Ishikawa (cell line): ENCODE measurements around the gene CLDN4.

ENCODE experiments used
- CEBPB ChIP-seq: IDR thresholded peaks from 2 replicates; pipeline ENCODE4 v1.6.1; 2012
- CREB1 ChIP-seq: IDR thresholded peaks from 2 replicates; pipeline ENCODE4 v1.6.1; 2012; ENCODE audit warnings: low read depth
- EGR1 ChIP-seq: IDR thresholded peaks from 2 replicates; pipeline ENCODE4 v1.6.1; 2012
- EP300 ChIP-seq: IDR thresholded peaks from 2 replicates; pipeline ENCODE4 v1.6.1; 2012; ENCODE audit warnings: borderline replicate concordance
- FOXM1 ChIP-seq: IDR thresholded peaks from 2 replicates; pipeline ENCODE4 v1.6.1; 2012; ENCODE audit warnings: low read depth, borderline replicate concordance
- MAX ChIP-seq: IDR thresholded peaks from 2 replicates; pipeline ENCODE4 v1.6.1; 2012
- NFIC ChIP-seq: IDR thresholded peaks from 2 replicates; pipeline ENCODE4 v1.6.1; 2012
- RAD21 ChIP-seq: IDR thresholded peaks from 2 replicates; pipeline ENCODE4 v1.6.1; 2012; ENCODE audit warnings: low read depth
- REST ChIP-seq: IDR thresholded peaks from 2 replicates; pipeline ENCODE4 v1.6.1; 2012; ENCODE audit warnings: low read depth, mild to moderate bottlenecking
- TAF1 ChIP-seq: IDR thresholded peaks from 2 replicates; pipeline ENCODE4 v1.6.1; 2012; ENCODE audit warnings: low read depth, mild to moderate bottlenecking
- TCF12 ChIP-seq: IDR thresholded peaks from 2 replicates; pipeline ENCODE4 v1.6.1; 2012; ENCODE audit warnings: low read depth
- TEAD4 ChIP-seq: IDR thresholded peaks from 2 replicates; pipeline ENCODE4 v1.6.1; 2012
- USF1 ChIP-seq: IDR thresholded peaks from 2 replicates; pipeline ENCODE4 v1.6.1; 2012
- YY1 ChIP-seq: IDR thresholded peaks from 2 replicates; pipeline ENCODE4 v1.6.1; 2012; ENCODE audit warnings: low read depth
- ZBTB7A ChIP-seq: IDR thresholded peaks from 2 replicates; pipeline ENCODE4 v1.6.1; 2012; ENCODE audit warnings: low read depth

Gene CLDN4

GRCh38 chr7:73831834-73832651, 1.2 kb downstream of the CLDN4 start:
- peak; percentile 73 for TF ChIP-seq YY1
- peak; percentile 79; the same call in 1 of the 2 replicates for TF ChIP-seq EP300
- no peak for TF ChIP-seq CREB1
- TF ChIP-seq USF1: no peak
- 0 out of 2 replicates have a peak, but pooled peaks have one; percentile 25 for TF ChIP-seq RAD21
- TF ChIP-seq REST: no peak
- TF ChIP-seq TAF1: no peak; the same call in 1 of the 2 replicates
- TF ChIP-seq TCF12: peak; percentile 91
- TF ChIP-seq FOXM1: peak; percentile 63; the same call in 1 of the 2 replicates
- peak; percentile 80 for TF ChIP-seq NFIC
- TF ChIP-seq EGR1: no peak; the same call in 1 of the 2 replicates
- TF ChIP-seq TEAD4: peak; percentile 72
- peak; percentile 80 for TF ChIP-seq MAX
- peak; percentile 90 for TF ChIP-seq ZBTB7A
- TF ChIP-seq CEBPB: no peak; the same call in 1 of the 2 replicates

- no peak for TF ChIP-seq EGR1
- no peak for TF ChIP-seq MAX
- no peak for TF ChIP-seq ZBTB7A
- TF ChIP-seq TEAD4: no peak
- TF ChIP-seq FOXM1: no peak
- TF ChIP-seq USF1: no peak
- TF ChIP-seq EP300: no peak
- TF ChIP-seq REST: no peak
- no peak for TF ChIP-seq CEBPB
- no peak for TF ChIP-seq TCF12
- TF ChIP-seq TAF1: no peak
- no peak for TF ChIP-seq NFIC
- TF ChIP-seq YY1: no peak
- no peak for TF ChIP-seq RAD21
- no peak for TF ChIP-seq CREB1
These were observed 2.0 kb downstream of the CLDN4 start for GRCh38 chr7:73832806-73833205.

GRCh38 chr7:73833251-73833919, 2.6 kb downstream of the CLDN4 start:
- TF ChIP-seq EP300: peak; percentile 29; the same call in 1 of the 2 replicates
- 0 out of 2 replicates have a peak, but pooled peaks have one; percentile 29 for TF ChIP-seq MAX
- peak; percentile 22; the same call in 1 of the 2 replicates for TF ChIP-seq TCF12
- 0 out of 2 replicates have a peak, but pooled peaks have one; percentile 43 for TF ChIP-seq TEAD4
- TF ChIP-seq CREB1: no peak
- peak; percentile 64 for TF ChIP-seq REST
- TF ChIP-seq ZBTB7A: peak; percentile 49; the same call in 1 of the 2 replicates
- no peak for TF ChIP-seq EGR1
- TF ChIP-seq FOXM1: no peak
